NB4 (cell line): Measurements from ENCODE around the gene TEX9.

ENCODE experiments used
- CTCF ChIP-seq: IDR thresholded peaks from one replicate; pipeline ENCODE4 v1.5.1; 2012; ENCODE audit warnings: low read depth, low read length
- POLR2A ChIP-seq: IDR thresholded peaks from 2 replicates; pipeline ENCODE4 v1.6.1; 2011; ENCODE audit warnings: mild to moderate bottlenecking; ENCODE audit not compliant: insufficient read length; ENCODE audit errors: extremely low read depth

GRCh38 chr15:56369234-56369633 lies 4.0 kb downstream of the TEX9 start:
- TF ChIP-seq CTCF: no peak
- TF ChIP-seq POLR2A: no peak
